ENCODE results near the gene ARHGEF28.

GRCh38 chr5:73620334-73620687, 5.7 kb upstream of the ARHGEF28 start:
- TF ChIP-seq CTCF (IDR thresholded peaks at IDR 0.05 in 4 of 5, conservative IDR thresholded peaks at IDR 0.05 in 1 of 5) (no peak), POLR2A (IDR thresholded peaks at IDR 0.05) (no peak)
